OCI-LY1 (cell line): ENCODE data around the gene ARID5A.

Experiments
- CTCF ChIP-seq: fragments of 200-600 bp; sonication (generic), shearing (Covaris generic); IDR thresholded peaks from 2 replicates; pipeline ENCODE4 v1.5.1; 2017; ENCODE audit warnings: mild to moderate bottlenecking, antibody characterized with exemption, low read length, moderate library complexity, mixed read lengths
- EZH2 ChIP-seq: fragments of 200-600 bp; sonication (generic), shearing (Covaris generic); IDR thresholded peaks from 2 replicates; pipeline ENCODE4 v1.8.0; 2017; ENCODE audit warnings: borderline replicate concordance, mixed run types, mild to moderate bottlenecking, antibody characterized with exemption, low read length, moderate library complexity, mixed read lengths

- TF ChIP-seq CTCF, result no peak
- no peak for TF ChIP-seq EZH2
Measured at GRCh38 chr2:96568094-96568493, 31.5 kb downstream of the ARID5A start.
